ENCODE data around the gene GNAI2. TPM values are rescaled to one million over a fixed set of nuclear protein-coding genes. Genes with fewer than 3 reads are reported as not detected.

Gene GNAI2
- polyA plus RNA-seq, 1 donor = 118 TPM

- peak overlapping the region; percentile 81 for H3K27ac ChIP-seq (ENCODE audit: low read length)
- no peaks in the 10 kb centered on the region for H3K9me3 ChIP-seq (ENCODE audit: control insufficient read depth, low read depth, low read length)
- H3K36me3 ChIP-seq (ENCODE audit: control insufficient read depth, insufficient read depth, low read length) = no peaks in the 10 kb centered on the region
- WGBS (ENCODE audit: insufficient coverage, low lambda C conversion rate) = no CpG with 5 or more reads among the region's 9 CpGs
- peak in 1 of 2 donors; percentile 35 for DNase-seq
- peaks cover 35% of the 10 kb centered on the region for H3K4me1 ChIP-seq (ENCODE audit: control insufficient read depth, insufficient read depth, low read length)
- no peaks in the 10 kb centered on the region for H3K27me3 ChIP-seq (ENCODE audit: control insufficient read depth, insufficient read depth, low read length)
- H3K4me3 ChIP-seq (ENCODE audit: low read length) = peak overlapping the region; percentile 69
These were observed 62.1 kb downstream of the GNAI2 start for GRCh38 chr3:50297896-50298725.

GRCh38 chr3:50298836-50299637 is 63.0 kb downstream of the GNAI2 start, which contains the start of the genes HYAL3 and NAA80:
Gene HYAL3 (minus strand): TSS chr3:50299405. CDS start chr3:50295602, 3,803 bp downstream.
Gene NAA80 (minus strand): TSS chr3:50299405. CDS start chr3:50297463, 1,942 bp downstream.
- Histone ChIP-seq H3K4me3 (ENCODE audit: low read length) (peak within 1 kb of the TSS; percentile 69), H3K36me3 (ENCODE audit: control insufficient read depth, insufficient read depth, low read length) (no peaks in the 10 kb centered on the region), H3K9me3 (ENCODE audit: control insufficient read depth, low read depth, low read length) (no peaks in the 10 kb centered on the region), H3K4me1 (ENCODE audit: control insufficient read depth, insufficient read depth, low read length) (peaks cover 39% of the 10 kb centered on the region), H3K27me3 (ENCODE audit: control insufficient read depth, insufficient read depth, low read length) (no peaks in the 10 kb centered on the region), H3K27ac (ENCODE audit: low read length) (peak within 1 kb of the TSS; percentile 81)
- no CpG with 5 or more reads among the region's 61 CpGs for WGBS (ENCODE audit: insufficient coverage, low lambda C conversion rate)
- peak; percentile 99 to 100 for DNase-seq

GRCh38 chr3:50299638-50299928 is 63.6 kb downstream of the GNAI2 start:
- H3K27ac ChIP-seq (ENCODE audit: low read length) = peak overlapping the region; percentile 69
- no CpG with 5 or more reads among the region's 12 CpGs for WGBS (ENCODE audit: insufficient coverage, low lambda C conversion rate)
- DNase-seq = no peak
- peaks cover 39% of the 10 kb centered on the region for H3K4me1 ChIP-seq (ENCODE audit: control insufficient read depth, insufficient read depth, low read length)
- no peaks in the 10 kb centered on the region for H3K27me3 ChIP-seq (ENCODE audit: control insufficient read depth, insufficient read depth, low read length)
- H3K36me3 ChIP-seq (ENCODE audit: control insufficient read depth, insufficient read depth, low read length) = no peaks in the 10 kb centered on the region
- H3K4me3 ChIP-seq (ENCODE audit: low read length) = peak overlapping the region; percentile 47
- no peaks in the 10 kb centered on the region for H3K9me3 ChIP-seq (ENCODE audit: control insufficient read depth, low read depth, low read length)

- peak overlapping the region; percentile 47 for H3K4me3 ChIP-seq (ENCODE audit: low read length)
- H3K4me1 ChIP-seq (ENCODE audit: control insufficient read depth, insufficient read depth, low read length) = peaks cover 39% of the 10 kb centered on the region
- peak in 1 of 2 donors; percentile 37 for DNase-seq
- no peaks in the 10 kb centered on the region for H3K36me3 ChIP-seq (ENCODE audit: control insufficient read depth, insufficient read depth, low read length)
- WGBS (ENCODE audit: insufficient coverage, low lambda C conversion rate) = no CpG with 5 or more reads among the region's 12 CpGs
- no peaks in the 10 kb centered on the region for H3K9me3 ChIP-seq (ENCODE audit: control insufficient read depth, low read depth, low read length)
- peak overlapping the region; percentile 69 for H3K27ac ChIP-seq (ENCODE audit: low read length)
- H3K27me3 ChIP-seq (ENCODE audit: control insufficient read depth, insufficient read depth, low read length) = no peaks in the 10 kb centered on the region
These were observed 64.1 kb downstream of the GNAI2 start for GRCh38 chr3:50299929-50300680.

GRCh38 chr3:50300681-50301254 is 64.8 kb downstream of the GNAI2 start:
- no CpG with 5 or more reads among the region's 6 CpGs for whole genome bisulfite sequencing (ENCODE audit: insufficient coverage, low lambda C conversion rate)
- H3K27ac ChIP-seq (ENCODE audit: low read length) = peak overlapping the region; percentile 69
- no peaks in the 10 kb centered on the region for H3K27me3 ChIP-seq (ENCODE audit: control insufficient read depth, insufficient read depth, low read length)
- H3K9me3 ChIP-seq (ENCODE audit: control insufficient read depth, low read depth, low read length) = no peaks in the 10 kb centered on the region
- no peak for DNase-seq
- peaks cover 39% of the 10 kb centered on the region for H3K4me1 ChIP-seq (ENCODE audit: control insufficient read depth, insufficient read depth, low read length)
- no peaks in the 10 kb centered on the region for H3K36me3 ChIP-seq (ENCODE audit: control insufficient read depth, insufficient read depth, low read length)
- H3K4me3 ChIP-seq (ENCODE audit: low read length) = no peak overlapping the region

- peaks cover 39% of the 10 kb centered on the region for H3K4me1 ChIP-seq (ENCODE audit: control insufficient read depth, insufficient read depth, low read length)
- WGBS (ENCODE audit: insufficient coverage, low lambda C conversion rate) = no CpG with 5 or more reads among the region's 32 CpGs
- DNase-seq = no peak
- no peaks in the 10 kb centered on the region for H3K27me3 ChIP-seq (ENCODE audit: control insufficient read depth, insufficient read depth, low read length)
- H3K36me3 ChIP-seq (ENCODE audit: control insufficient read depth, insufficient read depth, low read length) = no peaks in the 10 kb centered on the region
- H3K27ac ChIP-seq (ENCODE audit: low read length) = peak overlapping the region; percentile 49
- no peak overlapping the region for H3K4me3 ChIP-seq (ENCODE audit: low read length)
- peaks cover 2% of the 10 kb centered on the region for H3K9me3 ChIP-seq (ENCODE audit: control insufficient read depth, low read depth, low read length)
These were observed 66.3 kb downstream of the GNAI2 start for GRCh38 chr3:50302095-50303012.

GRCh38 chr3:50303013-50303815 is 67.2 kb downstream of the GNAI2 start, which contains the start of gene HYAL1:
Gene HYAL1 (minus strand): TSS chr3:50303574. CDS start chr3:50302956, 618 bp downstream.
- Histone ChIP-seq H3K9me3 (ENCODE audit: control insufficient read depth, low read depth, low read length) (peaks cover 11% of the 10 kb centered on the region), H3K4me1 (ENCODE audit: control insufficient read depth, insufficient read depth, low read length) (peaks cover 36% of the 10 kb centered on the region), H3K4me3 (ENCODE audit: low read length) (no peak within 1 kb of the TSS), H3K27ac (ENCODE audit: low read length) (peak within 1 kb of the TSS; percentile 49), H3K27me3 (ENCODE audit: control insufficient read depth, insufficient read depth, low read length) (no peaks in the 10 kb centered on the region), H3K36me3 (ENCODE audit: control insufficient read depth, insufficient read depth, low read length) (no peaks in the 10 kb centered on the region)
- WGBS (ENCODE audit: insufficient coverage, low lambda C conversion rate) = no CpG with 5 or more reads among the region's 14 CpGs
- DNase-seq = peak; percentile 58 to 72

GRCh38 chr3:50304601-50305000 is 68.6 kb downstream of the GNAI2 start:
- Histone ChIP-seq H3K4me1 (ENCODE audit: control insufficient read depth, insufficient read depth, low read length) (peaks cover 29% of the 10 kb centered on the region), H3K36me3 (ENCODE audit: control insufficient read depth, insufficient read depth, low read length) (no peaks in the 10 kb centered on the region), H3K27me3 (ENCODE audit: control insufficient read depth, insufficient read depth, low read length) (no peaks in the 10 kb centered on the region), H3K27ac (ENCODE audit: low read length) (no peak overlapping the region), H3K9me3 (ENCODE audit: control insufficient read depth, low read depth, low read length) (peaks cover 22% of the 10 kb centered on the region), H3K4me3 (ENCODE audit: low read length) (no peak overlapping the region)
- DNase-seq = no peak

Measured in large intestine (tissue), 3 donors.